Endothelial cell of umbilical vein (primary cell): ENCODE results near the gene STK32C. TPM values are rescaled to one million over a fixed set of nuclear protein-coding genes. Genes with fewer than 3 reads are reported as not detected.

Experiments
- BruUV-seq: library from RNA; stranded (reverse); fragments of 400-500 nt; replicated peaks from 2 replicates; lab custom pipeline; 2021; lab: Mats Ljungman, UMichigan
- CTCF ChIA-PET: fragments of 300-600, 350-600 bp; sonication (Branson Sonifier 250); formaldehyde crosslinking; loops from one replicate; lab custom pipeline; 2021; ENCODE audit warnings: antibody characterized with exemption, inconsistent platforms; lab: Charles Lee
- POLR2A ChIA-PET: fragments of 300-600, 350-600 bp; sonication (Branson Sonifier 250); formaldehyde crosslinking; loops from one replicate; lab custom pipeline; 2021; ENCODE audit warnings: antibody characterized with exemption, inconsistent platforms; lab: Charles Lee
- DNase-seq: peaks from one replicate; pipeline ENCODE4 v3.0.0-alpha.2; 2011; ENCODE audit warnings: low read depth, low spot score
- FAIRE-seq: peaks from 2 replicates; lab custom pipeline; 2011; peaks lifted over from hg19 to GRCh38; lab: Jason Lieb, UNC
- H2AFZ ChIP-seq: 2 replicates; pipeline ENCODE4 v1.6.0; 2012; ENCODE audit warnings: low read depth, low read length, control low read depth, inconsistent platforms
- H3K27ac ChIP-seq: 2 replicates; pipeline ENCODE4 v1.5.1; 2011; ENCODE audit warnings: low read depth, mild to moderate bottlenecking, control low read depth, low read length, moderate library complexity; ENCODE audit not compliant: insufficient read depth
- H3K27me3 ChIP-seq, 2 experiments: 2 replicates each; pipeline versions ENCODE4 v1.6.0 to v1.6.1; 2011; ENCODE audit warnings: low read length in 2 of 2, mixed read lengths in 1 of 2; ENCODE audit not compliant: control insufficient read depth in 2 of 2, insufficient read depth in 2 of 2
- H3K36me3 ChIP-seq, 2 experiments: 2 replicates in 1 of 2; 3 replicates in 1 of 2; pipeline ENCODE4 v1.5.1; 2011; ENCODE audit warnings: low read length in 2 of 2, mild to moderate bottlenecking in 1 of 2, moderate library complexity in 1 of 2; ENCODE audit not compliant: control insufficient read depth in 2 of 2, insufficient read depth in 2 of 2; ENCODE audit errors: extremely low read depth in 1 of 2
- H3K4me1 ChIP-seq: 3 replicates; pipeline ENCODE4 v1.5.1; 2011; ENCODE audit warnings: mild to moderate bottlenecking, low read length; ENCODE audit not compliant: control insufficient read depth, insufficient read depth; ENCODE audit errors: extremely low read depth
- H3K4me2 ChIP-seq: 2 replicates; pipeline ENCODE4 v1.6.1; 2011; ENCODE audit warnings: low read length, control low read depth, mixed read lengths; ENCODE audit not compliant: insufficient read depth
- H3K4me3 ChIP-seq, 3 experiments: fragments of 200-600 bp in 1 of 3; sonication (generic), shearing (Covaris generic) in 1 of 3; replicated peaks in 1 of 3; 2 replicates each; pipeline ENCODE4 v1.5.1; 2011 to 2016; ENCODE audit warnings: control low read depth in 3 of 3, low read length in 3 of 3, mild to moderate bottlenecking in 2 of 3, inconsistent platforms in 1 of 3, low read depth in 1 of 3, moderate library complexity in 1 of 3; ENCODE audit not compliant: insufficient read depth in 1 of 3
- H3K79me2 ChIP-seq: 2 replicates; pipeline ENCODE4 v1.6.0; 2012; ENCODE audit warnings: low read length, inconsistent platforms; ENCODE audit not compliant: control insufficient read depth, insufficient read depth
- H3K9ac ChIP-seq: replicated peaks from 2 replicates; pipeline ENCODE3; 2011; ENCODE audit warnings: low read length, control low read depth; ENCODE audit not compliant: insufficient read depth; ENCODE audit errors: extremely low read depth
- H3K9me1 ChIP-seq: replicated peaks from 3 replicates; pipeline ENCODE4 v1.6.0; 2011; ENCODE audit warnings: mild to moderate bottlenecking, low read length; ENCODE audit not compliant: control insufficient read depth, insufficient read depth; ENCODE audit errors: extremely low read depth
- H3K9me3 ChIP-seq: replicated peaks from 2 replicates; pipeline ENCODE4 v1.5.1; 2012; ENCODE audit warnings: low read length, inconsistent platforms; ENCODE audit not compliant: control insufficient read depth, insufficient read depth
- H4K20me1 ChIP-seq: replicated peaks from 2 replicates; pipeline ENCODE3; 2011; ENCODE audit warnings: mild to moderate bottlenecking, low read length; ENCODE audit not compliant: control insufficient read depth, insufficient read depth; ENCODE audit errors: extremely low read depth
- EZH2 ChIP-seq: IDR thresholded peaks from 2 replicates; pipeline ENCODE4 v1.6.1; 2012; ENCODE audit warnings: borderline replicate concordance, low read depth, mild to moderate bottlenecking, moderate library complexity, low read length, inconsistent platforms; ENCODE audit not compliant: severe bottlenecking
- FOS ChIP-seq: IDR thresholded peaks from 2 replicates; pipeline ENCODE4 v1.6.1; 2011; ENCODE audit warnings: mild to moderate bottlenecking, low read length, moderate library complexity, borderline replicate concordance; ENCODE audit not compliant: insufficient read depth
- GATA2 ChIP-seq: IDR thresholded peaks from 2 replicates; pipeline ENCODE4 v1.7.0; 2011; ENCODE audit warnings: low read depth, mild to moderate bottlenecking, moderate library complexity, mixed read lengths, low read length; ENCODE audit not compliant: insufficient read length, insufficient read depth
- JUN ChIP-seq: IDR thresholded peaks from 2 replicates; pipeline ENCODE4 v1.6.1; 2011; ENCODE audit warnings: borderline replicate concordance, low read depth; ENCODE audit not compliant: insufficient read length, insufficient read depth
- MYC ChIP-seq: IDR thresholded peaks from one replicate; pipeline ENCODE4 v1.6.1; 2011; ENCODE audit warnings: mild to moderate bottlenecking, low read depth, low read length
- POLR2A ChIP-seq: IDR thresholded peaks from 2 replicates; pipeline ENCODE4 v1.6.1; 2012; ENCODE audit warnings: low read depth, mild to moderate bottlenecking, control low read depth, low read length
- POLR2AphosphoS5 ChIP-seq: IDR thresholded peaks from 2 replicates; pipeline ENCODE4 v1.6.1; 2012; ENCODE audit warnings: low read depth, mild to moderate bottlenecking, control low read depth, low read length, moderate library complexity; ENCODE audit not compliant: insufficient read depth
- dilution Hi-C: fragments of 300-500 bp; cut with MboI; formaldehyde crosslinking; loops from one replicate; pipeline ENCODE4 v1.15.0; 2019; ENCODE audit warnings: low sequenced_read_pairs; ENCODE audit not compliant: extremely low pct_ligation_motif_present
- intact Hi-C: fragments of 100-400 bp; cut with micrococcal nuclease; formaldehyde crosslinking; loops from one replicate; pipeline ENCODE4 v1.10.0; 2022
- polyA plus RNA-seq, 4 experiments: library from polyadenylated mRNA; depleted of rRNA in 3 of 4; stranded (reverse) in 3 of 4; unstranded in 1 of 4; fragments of >200 nt; gene quantifications; 2 replicates each; pipeline versions ENCODE4 v1.2.1 to v1.2.3, GENCODE V29; 2011 to 2012; ENCODE audit warnings: missing spikeins in 1 of 4
- total RNA-seq: library from RNA; stranded (reverse); gene quantifications from 2 replicates; pipeline ENCODE4 v1.2.3, GENCODE V29; 2021
- TF ChIP-seq, protein P1 (sequence below): IDR thresholded peaks from 2 replicates; pipeline ENCODE4 v1.6.1; 2011; ENCODE audit not compliant: insufficient read depth, insufficient read length
- TF ChIP-seq, protein P2 (sequence below), 2 donors: IDR thresholded peaks; 1 replicate in 1 of 2; 2 replicates in 1 of 2; pipeline ENCODE4 v1.5.1; 2011; ENCODE audit warnings: low read length in 2 of 2, mild to moderate bottlenecking in 2 of 2, moderate library complexity in 2 of 2, control low read depth in 1 of 2, inconsistent platforms in 1 of 2, low read depth in 1 of 2; ENCODE audit not compliant: insufficient read depth in 1 of 2; ENCODE audit errors: extremely low read depth in 1 of 2

STK32C gene
- total and polyA plus RNA-seq, 2 donors (not counting 3 experiments of a cell fraction or from before 2014, with no cell fraction given): 5.4 to 14.1 TPM

GRCh38 chr10:132175408-132175807, 132.3 kb downstream of the STK32C start:
- dilution Hi-C loops: no loop called here
- POLR2A ChIA-PET: no interaction called here

More at GRCh38 chr10:132175408-132175807, 132.3 kb downstream of the STK32C start:
- no TSS peak for BruUV-seq
- H3K36me3 ChIP-seq: no peaks in the 10 kb centered on the region
- no peak overlapping the region for H3K4me3 ChIP-seq
- no peaks in the 10 kb centered on the region for H4K20me1 ChIP-seq
- no peak overlapping the region for H2AFZ ChIP-seq
- H3K4me1 ChIP-seq: no peaks in the 10 kb centered on the region
- peaks cover 0 to 4% of the 10 kb centered on the region in 2 experiments for H3K27me3 ChIP-seq
- no peaks in the 10 kb centered on the region for H3K9me3 ChIP-seq
- H3K9ac ChIP-seq: no peak overlapping the region
- no peak overlapping the region for H3K27ac ChIP-seq
- intact Hi-C loops: no loop called here
- FAIRE-seq (no peak), DNase-seq (no peak)
- H3K9me1 ChIP-seq: no peaks in the 10 kb centered on the region
- H3K79me2 ChIP-seq: no peaks in the 10 kb centered on the region
- no peak overlapping the region for H3K4me2 ChIP-seq
- CTCF ChIA-PET: no interaction called here
- TF ChIP-seq POLR2AphosphoS5 (no peak), JUN (no peak), FOS (no peak), POLR2A (no peak), MYC (no peak), EZH2 (no peak), GATA2 (no peak)
- TF ChIP-seq, protein P1, sequence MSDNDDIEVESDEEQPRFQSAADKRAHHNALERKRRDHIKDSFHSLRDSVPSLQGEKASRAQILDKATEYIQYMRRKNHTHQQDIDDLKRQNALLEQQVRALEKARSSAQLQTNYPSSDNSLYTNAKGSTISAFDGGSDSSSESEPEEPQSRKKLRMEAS: no peak
- TF ChIP-seq, protein P2, sequence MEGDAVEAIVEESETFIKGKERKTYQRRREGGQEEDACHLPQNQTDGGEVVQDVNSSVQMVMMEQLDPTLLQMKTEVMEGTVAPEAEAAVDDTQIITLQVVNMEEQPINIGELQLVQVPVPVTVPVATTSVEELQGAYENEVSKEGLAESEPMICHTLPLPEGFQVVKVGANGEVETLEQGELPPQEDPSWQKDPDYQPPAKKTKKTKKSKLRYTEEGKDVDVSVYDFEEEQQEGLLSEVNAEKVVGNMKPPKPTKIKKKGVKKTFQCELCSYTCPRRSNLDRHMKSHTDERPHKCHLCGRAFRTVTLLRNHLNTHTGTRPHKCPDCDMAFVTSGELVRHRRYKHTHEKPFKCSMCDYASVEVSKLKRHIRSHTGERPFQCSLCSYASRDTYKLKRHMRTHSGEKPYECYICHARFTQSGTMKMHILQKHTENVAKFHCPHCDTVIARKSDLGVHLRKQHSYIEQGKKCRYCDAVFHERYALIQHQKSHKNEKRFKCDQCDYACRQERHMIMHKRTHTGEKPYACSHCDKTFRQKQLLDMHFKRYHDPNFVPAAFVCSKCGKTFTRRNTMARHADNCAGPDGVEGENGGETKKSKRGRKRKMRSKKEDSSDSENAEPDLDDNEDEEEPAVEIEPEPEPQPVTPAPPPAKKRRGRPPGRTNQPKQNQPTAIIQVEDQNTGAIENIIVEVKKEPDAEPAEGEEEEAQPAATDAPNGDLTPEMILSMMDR (IDR thresholded peaks at IDR 0.05; ENCODE audit: extremely low read depth in 1 of 2, insufficient read depth in 1 of 2, low read depth in 1 of 2, low read length in 2 of 2): no peak
